Epithelial cell of esophagus (primary cell): ENCODE results near the gene ZNF536.

ENCODE experiments used
- DNase-seq: peaks from one replicate; pipeline ENCODE4 v3.0.0; 2010; ENCODE audit warnings: low read depth
- H3K4me3 ChIP-seq: 2 replicates; pipeline ENCODE4 v1.5.1; 2011; ENCODE audit warnings: mild to moderate bottlenecking, low read length, control low read depth
- CTCF ChIP-seq: IDR thresholded peaks from 2 replicates; pipeline ENCODE4 v1.5.1; 2011; ENCODE audit warnings: low read depth, mild to moderate bottlenecking, low read length, control low read depth, inconsistent platforms; ENCODE audit not compliant: insufficient read depth; ENCODE audit errors: missing control alignments

The ZNF536 gene

GRCh38 chr19:30602661-30603350 lies 230.6 kb downstream of the ZNF536 start:
- DNase-seq, result no peak
- no peak overlapping the region for H3K4me3 ChIP-seq
- no peak for TF ChIP-seq CTCF

- no peak for DNase-seq
- TF ChIP-seq CTCF, result no peak
- no peak overlapping the region for H3K4me3 ChIP-seq
Measured at GRCh38 chr19:30604657-30605056, 232.5 kb downstream of the ZNF536 start.

- TF ChIP-seq CTCF, result no peak
- H3K4me3 ChIP-seq, result no peak overlapping the region
- DNase-seq, result no peak
Measured at GRCh38 chr19:30605333-30605732, 233.1 kb downstream of the ZNF536 start.

- no peak for DNase-seq
- H3K4me3 ChIP-seq, result no peak overlapping the region
- TF ChIP-seq CTCF, result no peak
Measured at GRCh38 chr19:30606114-30607050, 234.2 kb downstream of the ZNF536 start.
